ENCODE results near the gene CDH26. TPM values are rescaled to one million over a fixed set of nuclear protein-coding genes. Genes with fewer than 3 reads are reported as not detected.

The CDH26 gene
- polyA plus RNA-seq, 1 donor from 2014 or later: 0.43 TPM

GRCh38 chr20:59931511-59932312, 26.5 kb upstream of the CDH26 start:
- TF ChIP-seq CTCF (IDR thresholded peaks at IDR 0.05; ENCODE audit: poor library complexity, severe bottlenecking) (no peak), RAD21 (conservative IDR thresholded peaks at IDR 0.05) (no peak), EP300 (conservative IDR thresholded peaks at IDR 0.05; ENCODE audit: poor library complexity, severe bottlenecking) (no peak), MXI1 (conservative IDR thresholded peaks at IDR 0.05; ENCODE audit: poor library complexity, severe bottlenecking) (no peak), TAF1 (IDR thresholded peaks at IDR 0.05; ENCODE audit: low read depth) (no peak), SMC3 (conservative IDR thresholded peaks at IDR 0.05; ENCODE audit: poor library complexity) (no peak), POLR2AphosphoS5 (IDR thresholded peaks at IDR 0.05) (no peak), EZH2 (IDR thresholded peaks at IDR 0.05; ENCODE audit: borderline replicate concordance, insufficient read depth, low read length, poor library complexity, severe bottlenecking) (no peak), REST (IDR thresholded peaks at IDR 0.05; ENCODE audit: borderline replicate concordance) (no peak)
- no peak overlapping the region for H3K4me2 ChIP-seq (ENCODE audit: low read length)
- H4K20me1 ChIP-seq (ENCODE audit: insufficient read depth): no peaks in the 10 kb centered on the region
- H3K36me3 ChIP-seq (ENCODE audit: insufficient read depth, low read length): no peaks in the 10 kb centered on the region
- no peaks in the 10 kb centered on the region for H3K27me3 ChIP-seq (ENCODE audit: insufficient read depth, low read depth, low read length)
- no peak overlapping the region for H3K27ac ChIP-seq (ENCODE audit: low read length)
- no peak overlapping the region for H2AFZ ChIP-seq (ENCODE audit: low read depth, low read length)
- no peak overlapping the region for H3K4me3 ChIP-seq (ENCODE audit: low read length)
- no peaks in the 10 kb centered on the region for H3K9me2 ChIP-seq (ENCODE audit: insufficient read depth, low read length)
- H3F3A ChIP-seq (ENCODE audit: insufficient read depth, low read length, poor library complexity, severe bottlenecking): no peaks in the 10 kb centered on the region
- no peaks in the 10 kb centered on the region for H3K79me2 ChIP-seq (replicated peaks; ENCODE audit: insufficient read depth, low read length)
- no peak overlapping the region for H3K9ac ChIP-seq (ENCODE audit: low read length)
- H3K9me3 ChIP-seq (ENCODE audit: low read length): no peaks in the 10 kb centered on the region

- no peaks in the 10 kb centered on the region for H3K9me3 ChIP-seq (ENCODE audit: low read length)
- H4K20me1 ChIP-seq (ENCODE audit: insufficient read depth): no peaks in the 10 kb centered on the region
- no peak overlapping the region for H3K27ac ChIP-seq (ENCODE audit: low read length)
- TF ChIP-seq REST (IDR thresholded peaks at IDR 0.05; ENCODE audit: borderline replicate concordance): no peak
- TF ChIP-seq EP300 (conservative IDR thresholded peaks at IDR 0.05; ENCODE audit: poor library complexity, severe bottlenecking): no peak
- TF ChIP-seq POLR2AphosphoS5 (IDR thresholded peaks at IDR 0.05): no peak
- no peak for TF ChIP-seq EZH2 (IDR thresholded peaks at IDR 0.05; ENCODE audit: borderline replicate concordance, insufficient read depth, low read length, poor library complexity, severe bottlenecking)
- TF ChIP-seq TAF1 (IDR thresholded peaks at IDR 0.05; ENCODE audit: low read depth): no peak
- TF ChIP-seq RAD21 (conservative IDR thresholded peaks at IDR 0.05): no peak
- TF ChIP-seq MXI1 (conservative IDR thresholded peaks at IDR 0.05; ENCODE audit: poor library complexity, severe bottlenecking): no peak
- no peak for TF ChIP-seq SMC3 (conservative IDR thresholded peaks at IDR 0.05; ENCODE audit: poor library complexity)
- no peak for TF ChIP-seq CTCF (IDR thresholded peaks at IDR 0.05; ENCODE audit: poor library complexity, severe bottlenecking)
- no peaks in the 10 kb centered on the region for H3F3A ChIP-seq (ENCODE audit: insufficient read depth, low read length, poor library complexity, severe bottlenecking)
- no peaks in the 10 kb centered on the region for H3K36me3 ChIP-seq (ENCODE audit: insufficient read depth, low read length)
- no peaks in the 10 kb centered on the region for H3K9me2 ChIP-seq (ENCODE audit: insufficient read depth, low read length)
- H3K4me2 ChIP-seq (ENCODE audit: low read length): no peak overlapping the region
- no peaks in the 10 kb centered on the region for H3K79me2 ChIP-seq (replicated peaks; ENCODE audit: insufficient read depth, low read length)
- no peaks in the 10 kb centered on the region for H3K27me3 ChIP-seq (ENCODE audit: insufficient read depth, low read depth, low read length)
- no peak overlapping the region for H3K9ac ChIP-seq (ENCODE audit: low read length)
- H2AFZ ChIP-seq (ENCODE audit: low read depth, low read length): no peak overlapping the region
- no peak overlapping the region for H3K4me3 ChIP-seq (ENCODE audit: low read length)
These were observed 25.5 kb upstream of the CDH26 start for GRCh38 chr20:59932616-59933295.

Measured in neural cell (in vitro differentiated cells).